ENCODE results near the gene CAMK2D.
"Not testable (repeated sequence)": the region's sequence is repeated elsewhere in the genome, so short reads cannot be mapped to it uniquely, and the experiment has no call there.

CAMK2D gene

GRCh38 chr4:113761620-113762185 lies at the start of gene CAMK2D:
CAMK2D (minus strand) TSS chr4:113761738; CDS start chr4:113761068, 670 bp downstream.
- DNase-seq: peak; percentile 87

GRCh38 chr4:113810906-113811305 lies 49.4 kb upstream of the CAMK2D start:
- DNase-seq: no peak

GRCh38 chr4:113809311-113809710 lies 47.8 kb upstream of the CAMK2D start:
- peak; percentile 6 for DNase-seq

GRCh38 chr4:113806850-113807249 lies 45.3 kb upstream of the CAMK2D start:
- no peak for DNase-seq

GRCh38 chr4:113801882-113802281 lies 40.3 kb upstream of the CAMK2D start:
- DNase-seq: no peak

- DNase-seq: not testable (repeated sequence)
Measured at GRCh38 chr4:113796381-113796780, 34.8 kb upstream of the CAMK2D start.

GRCh38 chr4:113790478-113790877 lies 28.9 kb upstream of the CAMK2D start:
- DNase-seq: no peak

GRCh38 chr4:113788888-113789287 lies 27.4 kb upstream of the CAMK2D start:
- no peak for DNase-seq

- DNase-seq: no peak
Measured at GRCh38 chr4:113785781-113786180, 24.2 kb upstream of the CAMK2D start.

- no peak for DNase-seq
Measured at GRCh38 chr4:113784497-113785250, 23.1 kb upstream of the CAMK2D start.

- DNase-seq: no peak
Measured at GRCh38 chr4:113783701-113784100, 22.2 kb upstream of the CAMK2D start.

GRCh38 chr4:113783289-113783688 lies 21.8 kb upstream of the CAMK2D start:
- no peak for DNase-seq

- no peak for DNase-seq
Measured at GRCh38 chr4:113781439-113782040, 20.0 kb upstream of the CAMK2D start.

- DNase-seq: no peak
Measured at GRCh38 chr4:113776679-113777078, 15.1 kb upstream of the CAMK2D start.

- DNase-seq: no peak
Measured at GRCh38 chr4:113776016-113776415, 14.5 kb upstream of the CAMK2D start.

GRCh38 chr4:113773756-113774155 lies 12.2 kb upstream of the CAMK2D start:
- no peak for DNase-seq

GRCh38 chr4:113773014-113773413 lies 11.5 kb upstream of the CAMK2D start:
- DNase-seq: no peak

- no peak for DNase-seq
Measured at GRCh38 chr4:113772319-113772718, 10.8 kb upstream of the CAMK2D start.

GRCh38 chr4:113769744-113770143 lies 8.2 kb upstream of the CAMK2D start:
- DNase-seq: no peak

GRCh38 chr4:113768952-113769351 lies 7.4 kb upstream of the CAMK2D start:
- no peak for DNase-seq

- no peak for DNase-seq
Measured at GRCh38 chr4:113766882-113767281, 5.3 kb upstream of the CAMK2D start.

GRCh38 chr4:113764720-113765264 lies 3.3 kb upstream of the CAMK2D start:
- DNase-seq: no peak

GRCh38 chr4:113763923-113764322 lies 2.4 kb upstream of the CAMK2D start:
- DNase-seq: not testable (repeated sequence)

GRCh38 chr4:113763029-113763285 lies 1.4 kb upstream of the CAMK2D start:
- DNase-seq: no peak
